NCI-H526 (cell line): Measurements from ENCODE around the gene TMIGD1.
A peak's percentile ranks its signal among the peaks of the same experiment; 100 is the strongest.

ENCODE experiments used
- DNase-seq, 2 experiments: peaks; one replicate each; lab custom pipeline; 2025; lab: John Stamatoyannopoulos, UW

The TMIGD1 gene, protein sequence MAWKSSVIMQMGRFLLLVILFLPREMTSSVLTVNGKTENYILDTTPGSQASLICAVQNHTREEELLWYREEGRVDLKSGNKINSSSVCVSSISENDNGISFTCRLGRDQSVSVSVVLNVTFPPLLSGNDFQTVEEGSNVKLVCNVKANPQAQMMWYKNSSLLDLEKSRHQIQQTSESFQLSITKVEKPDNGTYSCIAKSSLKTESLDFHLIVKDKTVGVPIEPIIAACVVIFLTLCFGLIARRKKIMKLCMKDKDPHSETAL

DNA sequence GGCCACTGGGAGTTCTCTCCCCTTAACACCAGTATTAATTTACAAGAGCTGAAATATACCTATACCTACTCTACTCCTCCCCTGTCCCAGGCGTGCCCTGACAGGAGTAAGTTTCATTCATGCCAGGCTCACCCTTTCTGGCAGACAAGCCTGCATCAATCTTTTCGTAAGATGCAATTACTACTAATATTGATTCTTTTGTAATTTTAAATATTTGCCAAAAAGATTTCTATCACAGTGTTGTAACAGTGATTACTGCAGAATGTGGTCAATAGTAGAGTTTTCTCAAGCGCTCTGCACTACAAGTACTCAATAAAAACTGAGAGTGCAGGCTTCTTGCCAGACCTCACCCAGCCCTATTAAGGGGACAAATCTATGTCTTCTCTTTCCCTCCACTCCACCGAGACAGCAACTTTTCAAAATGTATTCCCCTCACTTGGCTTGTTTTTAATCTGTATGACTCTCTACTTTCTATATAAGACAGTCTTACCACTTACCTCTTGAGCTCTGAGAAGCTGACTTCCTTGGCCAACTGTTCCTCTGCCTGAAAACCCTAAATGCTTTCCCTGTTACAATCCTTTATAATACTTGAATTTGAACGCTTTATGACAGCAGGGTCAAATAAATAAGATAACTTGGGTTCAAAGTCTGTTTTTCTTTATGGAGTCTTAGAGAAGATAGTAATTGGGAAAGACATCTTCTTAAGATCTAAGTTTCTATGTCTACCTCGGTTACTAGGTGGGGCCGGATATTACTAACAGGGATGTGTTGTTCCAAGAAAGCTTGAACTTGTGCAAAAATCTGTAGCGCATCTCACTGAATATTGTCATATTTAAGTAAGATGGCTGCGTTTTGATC lies at the start of gene TMIGD1:
TMIGD1 (minus strand) TSS at position 555 of the 858 bp plus-strand sequence. CDS start 1,924 bp downstream, outside the sequence.
- DNase-seq, result no peak

DNA sequence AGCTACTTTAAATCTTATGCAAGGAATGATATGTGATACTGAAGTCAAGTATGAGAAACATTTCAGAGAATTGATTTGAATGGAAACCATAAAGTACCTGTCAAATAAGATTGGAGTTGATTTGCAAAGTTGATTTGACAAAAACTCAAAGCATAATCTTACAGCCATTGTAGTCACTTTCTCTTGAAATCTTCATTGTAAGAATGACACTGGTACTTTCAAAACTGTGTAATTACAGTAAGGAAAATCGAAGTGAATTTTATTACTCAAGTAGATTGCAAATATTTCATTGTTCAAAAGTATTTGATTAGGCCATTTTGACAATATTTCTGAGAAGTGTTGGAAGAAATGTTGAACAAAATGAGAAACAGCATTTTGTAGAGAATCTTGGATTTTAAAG lies 48.5 kb upstream of the TMIGD1 start:
- DNase-seq, result no peak

DNA sequence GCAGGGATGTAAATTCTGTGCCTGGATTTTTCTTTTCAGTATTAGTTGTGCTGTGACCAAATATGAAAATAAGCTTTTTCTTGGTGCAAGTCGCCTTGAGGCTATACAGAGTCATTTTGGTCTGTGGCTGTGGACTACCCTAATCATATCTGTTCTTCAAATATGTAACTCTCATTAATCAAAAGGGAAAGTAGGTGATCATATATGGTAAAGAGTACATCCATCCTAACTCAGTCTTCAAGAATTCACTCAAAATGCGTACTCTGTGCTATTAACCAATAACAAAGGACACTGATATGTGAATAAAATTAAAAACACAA lies 47.4 kb upstream of the TMIGD1 start:
- no peak for DNase-seq

DNA sequence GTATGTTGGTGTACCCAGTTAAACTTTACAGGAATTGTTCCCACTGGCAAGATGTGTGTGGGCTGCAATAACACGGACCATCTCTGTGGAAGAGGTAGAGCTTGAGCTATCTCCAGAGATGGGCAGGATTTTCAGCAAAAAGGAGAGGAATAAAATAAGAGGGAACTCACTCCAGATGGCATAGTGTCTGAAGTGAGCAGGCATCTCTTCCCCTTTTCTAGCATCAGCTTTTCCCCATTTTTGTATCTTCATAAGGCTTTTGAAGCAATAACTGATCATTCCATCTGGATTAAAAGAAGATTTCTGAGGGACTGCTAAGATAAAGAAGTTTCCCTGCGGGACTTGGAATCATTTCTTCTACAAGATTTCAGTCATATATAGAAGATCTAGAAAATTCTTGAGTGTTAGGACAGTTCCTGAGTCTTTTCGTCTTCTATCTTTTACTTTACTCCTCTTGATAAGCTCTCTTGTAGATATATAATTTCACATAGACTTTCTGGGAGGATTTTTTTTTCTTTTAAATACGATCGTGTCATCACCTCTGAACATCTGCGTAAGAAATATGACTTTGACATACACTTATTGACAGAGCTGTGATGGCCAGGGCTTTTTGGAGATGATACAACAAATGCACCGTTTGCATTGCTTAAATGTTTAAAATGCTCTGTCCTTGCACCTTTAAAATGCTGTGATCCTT lies 46.9 kb upstream of the TMIGD1 start:
- DNase-seq, result no peak

DNA sequence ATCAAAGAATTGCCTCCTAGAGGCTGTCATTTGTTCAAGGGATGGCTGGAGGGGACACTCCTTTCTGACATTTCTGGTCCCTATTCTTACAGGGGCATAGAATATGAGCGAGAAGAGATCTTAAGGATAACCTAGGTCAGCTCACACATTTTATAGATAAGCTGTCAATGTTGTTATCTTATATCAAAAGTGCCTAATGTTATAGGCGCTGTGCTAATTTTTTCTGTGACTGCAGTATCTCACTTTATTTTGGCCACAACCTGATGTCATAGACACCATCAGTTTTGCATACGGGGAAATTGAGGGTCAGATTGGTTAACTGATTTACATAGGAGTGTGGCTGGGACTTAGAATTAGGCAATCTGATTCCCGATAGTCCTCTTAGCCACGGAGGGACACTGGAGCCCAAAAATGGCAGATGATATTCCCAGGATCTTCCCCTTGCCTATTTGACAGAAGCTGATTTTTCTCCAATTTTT lies 46.1 kb upstream of the TMIGD1 start:
- DNase-seq, result peak; percentile 39 to 64

DNA sequence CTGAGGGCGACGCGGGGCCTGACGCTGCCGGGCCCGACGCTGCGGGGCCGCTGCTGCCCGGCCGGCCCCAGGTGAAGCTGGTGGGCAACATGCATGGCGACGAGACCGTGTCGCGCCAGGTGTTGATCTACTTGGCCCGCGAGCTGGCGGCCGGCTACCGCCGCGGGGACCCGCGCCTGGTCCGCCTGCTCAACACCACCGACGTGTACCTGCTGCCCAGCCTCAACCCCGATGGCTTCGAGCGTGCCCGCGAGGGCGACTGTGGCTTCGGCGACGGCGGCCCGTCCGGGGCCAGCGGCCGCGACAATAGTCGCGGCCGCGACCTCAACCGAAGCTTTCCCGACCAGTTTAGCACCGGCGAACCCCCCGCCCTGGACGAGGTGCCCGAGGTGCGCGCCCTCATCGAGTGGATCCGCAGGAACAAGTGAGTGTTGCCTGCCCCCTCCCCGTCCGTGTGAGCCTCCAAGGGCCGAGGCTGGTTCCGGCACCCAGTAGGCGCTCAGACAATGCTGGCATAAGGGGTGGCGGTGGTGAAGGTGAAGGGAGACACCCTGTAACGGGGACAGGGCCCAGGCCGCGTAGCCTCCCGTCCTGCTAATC lies 45.5 kb upstream of the TMIGD1 start:
- DNase-seq, result peak in 1 of 2 experiments; percentile 57

DNA sequence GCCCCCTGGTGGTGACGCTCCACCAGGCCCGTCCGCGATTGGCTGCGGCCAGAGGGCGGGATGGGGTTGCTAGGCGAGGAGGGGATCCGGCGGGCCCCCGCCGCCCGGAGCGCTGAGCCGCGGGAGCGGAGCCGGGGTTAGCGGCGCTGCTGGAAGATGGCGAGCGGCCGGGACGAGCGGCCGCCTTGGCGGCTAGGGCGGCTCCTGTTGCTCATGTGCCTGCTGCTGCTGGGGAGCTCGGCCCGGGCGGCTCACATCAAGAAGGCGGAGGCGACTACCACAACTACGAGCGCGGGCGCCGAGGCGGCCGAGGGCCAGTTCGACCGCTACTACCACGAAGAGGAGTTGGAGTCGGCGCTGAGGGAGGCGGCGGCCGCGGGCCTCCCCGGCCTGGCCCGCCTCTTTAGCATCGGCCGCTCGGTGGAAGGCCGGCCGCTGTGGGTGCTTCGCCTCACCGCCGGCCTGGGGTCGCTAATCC lies 45.0 kb upstream of the TMIGD1 start, which contains the start of gene CPD:
CPD (plus strand) TSS at position 103 of the 478 bp plus-strand sequence; CDS start at position 157, 54 bp downstream.
- peak; percentile 82 to 99 for DNase-seq

DNA sequence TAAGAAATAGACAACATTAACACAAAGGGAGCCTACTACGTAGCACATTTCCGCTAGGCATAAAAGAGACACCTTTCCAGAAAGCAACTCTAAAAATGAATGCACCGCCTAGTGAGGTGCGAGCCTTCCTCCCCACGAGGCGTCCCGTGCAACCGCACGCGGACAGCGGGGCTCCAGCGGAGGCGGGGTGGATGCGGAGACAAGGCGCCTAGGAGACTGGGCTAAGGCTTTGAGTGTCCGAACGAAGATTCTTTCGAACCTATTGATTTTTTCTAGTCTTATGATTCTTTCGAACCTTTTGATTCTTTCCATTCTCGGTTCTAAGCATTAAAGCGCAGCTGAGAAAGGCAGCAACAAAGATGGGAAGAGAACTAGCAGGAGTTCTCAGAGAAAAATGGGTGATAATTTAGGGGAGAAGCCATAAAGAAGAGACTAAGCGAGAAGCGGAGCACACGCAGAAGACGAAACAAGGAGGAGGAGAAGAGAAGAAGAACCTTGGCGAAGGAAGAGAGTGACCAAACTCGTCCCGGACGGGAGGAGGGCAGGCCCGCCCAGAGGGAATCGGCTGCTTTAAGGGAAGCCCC lies 44.5 kb upstream of the TMIGD1 start:
- peak in 1 of 2 experiments; percentile 73 for DNase-seq

DNA sequence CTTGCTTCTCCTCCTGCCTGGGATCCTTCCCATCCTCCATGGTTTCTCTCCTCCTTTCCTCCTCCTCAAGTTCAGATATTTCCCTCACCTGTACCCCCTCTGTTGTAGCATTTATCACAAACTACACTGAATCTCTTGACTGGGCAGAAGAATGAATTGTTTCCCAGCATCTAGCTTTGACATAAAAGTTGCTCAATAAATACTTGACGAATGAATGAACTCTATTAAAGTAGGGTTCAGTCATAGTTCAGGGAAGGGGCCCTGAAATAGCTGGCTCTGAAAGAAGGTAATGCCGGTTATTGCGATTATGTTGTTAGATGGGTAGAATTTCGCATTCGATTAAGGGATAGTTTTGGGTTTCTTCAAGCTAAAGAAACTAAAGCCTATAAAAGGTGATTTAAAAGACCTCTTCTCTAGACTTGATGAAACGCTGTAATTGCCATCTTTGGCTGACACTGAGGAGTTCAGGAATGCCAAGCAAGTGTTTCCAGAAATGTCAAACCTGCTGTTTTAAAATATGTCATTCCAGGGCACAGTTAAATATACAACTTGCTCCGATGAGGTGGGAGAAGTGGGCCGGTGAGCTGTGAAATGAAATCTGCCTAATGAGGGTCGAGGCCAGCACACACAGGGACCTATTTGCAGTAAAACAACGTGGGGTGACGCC lies 43.9 kb upstream of the TMIGD1 start:
- DNase-seq, result no peak

DNA sequence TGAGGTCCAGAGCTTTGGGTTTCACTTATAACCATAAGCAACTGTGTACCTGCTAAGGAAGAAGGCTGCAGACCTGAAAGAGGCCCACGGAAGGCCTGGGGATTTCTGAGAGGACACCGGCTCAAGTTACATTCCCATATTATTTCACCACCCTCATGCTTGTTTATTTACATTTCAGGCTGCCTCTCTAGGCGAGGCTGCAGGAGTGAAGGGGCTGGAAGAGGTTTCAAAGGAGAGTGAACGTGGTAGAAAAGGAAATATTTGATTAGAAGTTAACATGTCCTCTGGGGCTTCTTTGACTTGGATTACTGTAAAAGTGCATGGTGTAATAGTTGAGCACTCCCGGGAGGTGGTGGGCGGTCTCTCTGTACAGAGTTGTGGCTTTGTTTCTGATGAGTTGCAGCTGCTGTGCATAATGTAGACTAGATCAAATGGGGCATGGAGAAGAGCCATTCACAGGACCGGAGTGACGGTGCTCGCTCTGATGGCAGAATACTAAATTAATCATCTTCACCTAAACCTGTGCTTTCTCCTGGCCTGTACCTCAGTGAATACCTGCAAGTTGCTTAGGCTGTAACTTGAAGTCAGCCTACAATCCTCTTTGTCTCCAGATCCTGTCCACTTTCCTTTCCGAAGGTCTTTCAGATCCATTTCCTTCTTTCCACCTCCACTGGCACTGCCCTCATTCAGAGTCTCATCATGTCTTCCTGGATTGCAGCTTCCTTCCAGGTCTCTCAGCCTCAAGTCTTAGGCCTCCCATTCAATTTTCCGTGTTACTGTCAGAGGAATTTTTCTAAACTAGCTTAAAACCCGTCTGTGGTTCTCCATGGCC lies 43.0 kb upstream of the TMIGD1 start:
- peak; percentile 88 to 91 for DNase-seq

DNA sequence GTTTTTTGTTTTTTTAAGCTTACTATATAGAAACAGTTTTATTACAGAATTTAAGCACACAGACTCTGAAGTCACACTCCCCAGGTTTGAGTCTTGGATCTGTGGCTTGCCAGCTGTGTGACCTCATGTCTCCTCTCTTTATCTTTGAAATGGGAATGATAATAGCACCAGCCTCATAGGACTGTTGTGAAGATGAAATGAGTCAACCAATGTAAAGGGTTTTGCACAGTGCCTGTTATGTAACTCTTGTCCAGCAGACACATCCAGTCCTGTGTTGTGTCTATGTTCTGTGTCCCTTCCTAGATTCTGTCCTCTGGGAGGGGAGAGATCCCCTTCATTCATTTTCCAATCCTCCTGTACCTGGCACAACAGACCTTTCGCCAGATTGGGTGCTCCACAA lies 41.8 kb upstream of the TMIGD1 start:
- DNase-seq, result no peak

DNA sequence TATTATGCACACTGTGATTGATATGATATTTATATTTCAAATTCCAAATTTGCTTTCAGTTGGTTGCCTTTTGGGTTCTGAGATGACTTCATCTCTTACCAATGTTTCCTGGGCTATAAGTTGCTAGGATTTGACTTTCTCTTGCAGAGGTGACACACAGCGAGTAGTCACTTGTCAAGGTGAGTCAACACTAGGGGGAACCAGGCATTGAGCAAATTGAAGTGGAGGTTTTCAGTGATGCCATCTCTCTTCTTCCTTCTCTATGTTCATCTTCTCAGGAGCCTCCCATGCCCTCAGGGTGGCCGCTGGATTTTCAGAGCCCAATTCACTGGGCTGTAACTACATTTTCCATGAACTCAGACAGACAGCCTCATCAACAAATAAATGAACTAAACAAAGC lies 38.9 kb upstream of the TMIGD1 start:
- peak in 1 of 2 experiments; percentile 40 for DNase-seq

DNA sequence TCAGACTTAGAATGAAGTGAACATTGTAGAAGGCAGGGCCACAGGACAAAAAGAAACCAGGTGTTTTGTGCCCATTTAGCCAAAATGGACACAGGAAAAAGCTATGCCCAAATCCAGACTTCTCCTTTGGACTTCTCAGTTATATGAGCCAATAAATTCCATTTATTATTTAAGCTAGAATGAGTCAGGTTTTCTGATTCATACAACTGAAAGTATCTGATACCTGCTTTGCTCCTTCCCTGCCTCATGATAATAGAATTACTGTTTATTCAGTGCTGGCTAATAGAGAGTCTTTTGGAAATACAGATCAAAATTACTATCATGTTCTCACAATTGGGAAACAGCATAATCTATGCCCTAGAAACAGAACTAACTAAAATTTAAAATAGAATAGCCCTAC lies 36.1 kb upstream of the TMIGD1 start:
- no peak for DNase-seq

DNA sequence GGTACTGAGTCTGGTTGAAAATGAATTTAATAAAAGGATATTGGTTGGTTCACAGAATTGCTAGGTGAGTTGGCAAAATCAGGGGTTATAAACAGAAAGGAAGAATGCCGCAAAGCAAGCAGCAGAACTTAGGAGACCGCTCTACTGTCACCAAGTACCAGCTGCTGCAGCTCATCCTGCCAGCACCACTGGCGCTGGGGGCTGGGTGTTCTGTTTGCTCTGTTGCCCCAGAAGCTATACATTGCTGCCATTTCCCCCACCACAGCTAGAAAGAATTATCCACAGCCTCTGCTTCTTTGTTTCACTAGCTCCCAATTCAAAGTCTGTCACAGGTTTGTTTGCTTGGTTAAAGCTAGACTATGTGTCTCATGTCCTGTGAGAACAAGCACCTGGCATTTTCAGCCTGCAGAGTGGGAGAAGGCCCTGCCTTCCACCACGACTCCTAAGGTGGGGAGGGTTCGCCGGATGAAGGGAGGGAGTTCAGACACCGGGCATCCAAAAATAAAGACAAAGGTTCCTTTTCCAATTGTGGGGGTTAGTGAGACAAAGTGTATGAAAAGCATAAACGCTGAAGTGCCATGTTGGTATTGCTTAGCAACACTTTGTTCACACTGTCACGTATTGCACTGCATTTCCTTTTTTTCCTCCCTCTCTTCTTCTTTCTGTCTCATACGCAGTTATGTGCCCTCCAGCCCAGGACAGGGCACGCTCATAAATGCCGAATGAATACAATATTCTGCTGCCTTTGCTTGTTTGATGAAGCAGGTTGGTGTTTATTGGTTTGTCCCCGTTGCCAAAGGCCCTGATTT lies 35.3 kb upstream of the TMIGD1 start:
- DNase-seq, result no peak

DNA sequence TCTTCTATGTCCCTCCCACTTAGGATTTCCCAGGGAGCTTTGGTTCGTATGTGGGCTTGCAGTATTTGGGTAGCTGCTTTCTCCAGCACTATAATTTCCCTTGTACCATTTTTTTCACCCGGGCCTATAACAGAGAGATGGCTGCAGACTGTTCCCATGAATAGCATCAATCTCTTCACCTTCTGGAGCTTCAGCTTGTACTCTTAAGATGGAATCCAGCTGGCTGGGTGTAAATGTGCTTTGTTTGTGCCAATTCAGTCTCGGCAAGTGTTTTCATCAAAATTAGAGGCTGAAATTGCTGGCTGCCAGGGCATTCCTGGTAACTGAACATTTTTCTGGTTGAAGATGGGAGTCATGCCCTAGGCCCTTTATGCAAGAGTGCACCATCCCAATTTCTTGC lies 32.7 kb upstream of the TMIGD1 start:
- DNase-seq, result no peak

DNA sequence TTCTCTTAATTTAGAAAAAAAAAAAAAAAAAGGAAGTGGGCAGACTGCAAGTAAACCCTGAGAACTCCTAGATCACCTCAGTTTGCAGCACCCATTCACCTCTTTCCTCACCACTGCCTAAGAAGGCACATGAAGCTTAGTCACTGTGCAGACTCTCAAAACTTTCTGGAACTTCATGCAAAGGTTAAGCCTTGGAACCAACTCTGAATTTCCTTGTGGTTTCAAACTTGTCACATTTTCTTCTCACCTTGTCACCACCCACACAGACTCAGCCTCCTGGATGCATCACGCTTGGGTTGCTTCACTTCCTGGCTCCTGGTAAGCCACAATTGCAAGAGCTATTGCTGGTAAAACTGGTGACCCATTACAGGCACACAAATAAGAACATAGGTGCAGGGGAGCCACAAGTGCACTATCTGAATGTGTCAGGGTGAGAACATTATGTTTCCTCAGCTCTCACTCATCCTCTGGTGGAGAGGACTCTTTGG lies 29.9 kb upstream of the TMIGD1 start:
- DNase-seq, result no peak

DNA sequence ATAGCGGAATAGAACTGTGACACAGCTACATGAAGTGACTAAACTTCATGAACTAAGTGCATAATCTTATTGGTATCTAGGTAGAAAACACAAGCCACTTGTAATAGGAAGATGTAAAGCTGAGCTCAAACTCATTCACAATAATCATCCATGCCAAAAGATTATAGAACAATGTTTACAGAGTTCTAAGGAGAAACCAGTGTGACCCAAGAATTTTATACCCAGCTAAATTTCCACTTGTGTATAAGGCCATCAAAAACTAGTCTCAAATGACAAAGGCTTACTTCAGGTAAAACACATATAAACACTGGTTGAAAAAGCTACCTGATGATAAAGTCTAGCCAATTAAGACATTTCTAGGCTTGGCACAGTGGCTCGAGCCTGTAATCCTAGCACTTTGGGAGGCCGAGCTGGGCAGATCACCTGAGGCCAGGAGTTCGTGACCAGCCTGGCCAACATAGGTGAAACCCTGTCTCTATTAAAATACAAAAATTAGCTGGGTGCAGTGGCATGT lies 28.0 kb upstream of the TMIGD1 start:
- no peak for DNase-seq

DNA sequence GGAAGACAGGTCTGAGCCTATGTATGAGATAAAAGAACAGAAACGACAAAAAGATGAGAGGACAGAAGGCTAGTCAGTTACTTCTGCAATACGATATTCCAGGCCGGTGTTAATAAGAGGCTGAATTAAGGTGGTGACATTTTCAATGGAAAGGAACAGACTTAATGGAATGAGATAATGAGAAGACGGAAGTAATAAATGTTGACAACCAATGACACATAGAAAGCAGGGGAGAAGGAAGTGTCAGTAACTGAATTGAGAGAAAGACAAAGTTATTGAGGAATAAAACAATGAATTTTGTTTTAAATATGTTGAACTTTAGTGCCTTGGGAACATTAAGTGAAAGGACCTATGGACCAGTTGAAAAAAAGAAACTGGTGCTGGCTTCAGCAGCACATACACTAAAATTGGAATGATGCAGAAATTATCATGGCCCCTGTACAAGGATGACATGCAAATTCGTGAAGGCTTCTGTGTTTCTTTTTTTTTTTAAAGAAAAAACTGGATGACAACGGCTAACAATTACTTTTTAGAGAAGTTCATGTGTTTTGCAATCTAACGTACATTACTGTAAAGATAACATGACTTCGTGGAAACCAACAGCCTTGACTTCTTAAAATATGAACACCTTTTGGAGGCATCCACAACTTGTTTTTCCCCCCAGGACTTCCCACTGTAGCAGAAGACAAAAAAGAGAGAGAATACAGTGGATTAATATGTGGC lies 26.4 kb upstream of the TMIGD1 start:
- DNase-seq, result no peak
